Esophagus muscularis mucosa (tissue), 3 donors: ENCODE measurements around the gene TPH2.

Experiments used
- POLR2A ChIP-seq: fragments of 450-650 bp; IDR thresholded peaks from one replicate; pipeline ENCODE4 v1.6.1; 2017; ENCODE audit warnings: antibody characterized with exemption, moderate library complexity, mild to moderate bottlenecking, low read depth
- TF ChIP-seq, protein P1 (sequence below), 3 experiments: fragments of 200-600 bp in 2 of 3; fragments of 450-650 bp in 1 of 3; sonication (generic) in 2 of 3; IDR thresholded peaks; one replicate each; pipeline ENCODE4 v1.5.1; 2017 to 2019; ENCODE audit warnings: antibody characterized with exemption in 3 of 3, mild to moderate bottlenecking in 2 of 3, moderate library complexity in 1 of 3

DNA sequence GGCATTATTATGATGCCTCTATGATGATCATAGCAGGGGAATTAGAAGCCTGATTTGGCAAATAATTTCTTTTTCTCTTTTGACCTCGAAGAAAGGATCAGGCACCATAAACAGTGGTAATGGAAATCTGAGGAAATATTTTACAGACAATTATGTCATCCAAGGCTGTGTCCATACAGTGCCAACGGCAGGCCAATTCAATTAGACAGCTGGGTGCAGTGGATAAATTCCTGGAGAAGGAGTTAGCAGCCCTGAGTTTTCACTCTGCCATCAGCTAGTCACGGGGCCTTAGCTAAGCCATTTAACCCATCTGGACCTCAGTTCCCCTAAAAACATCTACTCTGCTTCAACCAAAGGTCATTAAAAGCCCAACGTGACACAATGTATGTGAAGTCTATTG is 4.1 kb downstream of the TPH2 start:
- TF ChIP-seq, protein P1, sequence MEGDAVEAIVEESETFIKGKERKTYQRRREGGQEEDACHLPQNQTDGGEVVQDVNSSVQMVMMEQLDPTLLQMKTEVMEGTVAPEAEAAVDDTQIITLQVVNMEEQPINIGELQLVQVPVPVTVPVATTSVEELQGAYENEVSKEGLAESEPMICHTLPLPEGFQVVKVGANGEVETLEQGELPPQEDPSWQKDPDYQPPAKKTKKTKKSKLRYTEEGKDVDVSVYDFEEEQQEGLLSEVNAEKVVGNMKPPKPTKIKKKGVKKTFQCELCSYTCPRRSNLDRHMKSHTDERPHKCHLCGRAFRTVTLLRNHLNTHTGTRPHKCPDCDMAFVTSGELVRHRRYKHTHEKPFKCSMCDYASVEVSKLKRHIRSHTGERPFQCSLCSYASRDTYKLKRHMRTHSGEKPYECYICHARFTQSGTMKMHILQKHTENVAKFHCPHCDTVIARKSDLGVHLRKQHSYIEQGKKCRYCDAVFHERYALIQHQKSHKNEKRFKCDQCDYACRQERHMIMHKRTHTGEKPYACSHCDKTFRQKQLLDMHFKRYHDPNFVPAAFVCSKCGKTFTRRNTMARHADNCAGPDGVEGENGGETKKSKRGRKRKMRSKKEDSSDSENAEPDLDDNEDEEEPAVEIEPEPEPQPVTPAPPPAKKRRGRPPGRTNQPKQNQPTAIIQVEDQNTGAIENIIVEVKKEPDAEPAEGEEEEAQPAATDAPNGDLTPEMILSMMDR (IDR thresholded peaks at IDR 0.05): no peak
- TF ChIP-seq POLR2A: no peak
